Smooth muscle cell (in vitro differentiated cells): ENCODE measurements around the gene RIC8B. TPM values are rescaled to one million over a fixed set of nuclear protein-coding genes. Genes with fewer than 3 reads are reported as not detected.

ENCODE experiments used
- DNase-seq: peaks from one replicate; lab custom pipeline; 2025; ENCODE audit not compliant: unreplicated experiment; lab: John Stamatoyannopoulos, UW
- H2AFZ ChIP-seq: fragments of 200-600 bp; sonication (generic); 2 replicates; pipeline ENCODE4 v1.6.0; 2016; ENCODE audit warnings: antibody characterized with exemption, low read depth, mild to moderate bottlenecking
- H3F3A ChIP-seq: fragments of 200-600 bp; sonication (generic); 2 replicates; pipeline ENCODE4 v1.6.0; 2017; ENCODE audit warnings: antibody characterized with exemption, low read depth
- H3K27ac ChIP-seq: fragments of 200-600 bp; sonication (generic); 2 replicates; pipeline ENCODE4 v1.5.1; 2016; ENCODE audit warnings: low read depth, mild to moderate bottlenecking
- H3K27me3 ChIP-seq: fragments of 200-600 bp; sonication (generic); 2 replicates; pipeline ENCODE4 v1.6.1; 2016; ENCODE audit warnings: low read depth, mild to moderate bottlenecking
- H3K36me3 ChIP-seq: fragments of 200-600 bp; sonication (generic); 2 replicates; pipeline ENCODE4 v1.5.1; 2016; ENCODE audit warnings: low read depth
- H3K4me1 ChIP-seq: fragments of 200-600 bp; sonication (generic); 2 replicates; pipeline ENCODE4 v1.5.1; 2016; ENCODE audit warnings: low read depth
- H3K4me2 ChIP-seq: fragments of 200-600 bp; sonication (generic); 2 replicates; pipeline ENCODE4 v1.6.0; 2016; ENCODE audit warnings: mild to moderate bottlenecking
- H3K4me3 ChIP-seq: fragments of 200-600 bp; sonication (generic); 2 replicates; pipeline ENCODE4 v1.5.1; 2016; ENCODE audit warnings: mild to moderate bottlenecking
- H3K79me2 ChIP-seq: fragments of 200-600 bp; sonication (generic); 2 replicates; pipeline ENCODE4 v1.6.0; 2016; ENCODE audit warnings: low read depth, mild to moderate bottlenecking
- H3K9ac ChIP-seq: fragments of 200-600 bp; sonication (generic); 2 replicates; pipeline ENCODE4 v1.6.0; 2016; ENCODE audit warnings: low read depth
- H3K9me3 ChIP-seq: fragments of 200-600 bp; sonication (generic); replicated peaks from 2 replicates; pipeline ENCODE4 v1.5.1; 2016; ENCODE audit warnings: low read depth
- H4K20me1 ChIP-seq: fragments of 200-600 bp; sonication (generic); 2 replicates; pipeline ENCODE4 v1.6.0; 2016; ENCODE audit warnings: low read depth
- WGBS: methylation state at CpG from one replicate; pipeline ENCODE4 v1.1.7; 2016; ENCODE audit warnings: low lambda C conversion rate; 5-methylcytosine and 5-hydroxymethylcytosine counted together
- polyA plus RNA-seq: library from polyadenylated mRNA; unstranded; fragments of >200 nt; fragmentation: Nextera tagmentation; extraction: Ambion mirVana; gene quantifications from 2 replicates; pipeline ENCODE4 v1.2.1, GENCODE V29; 2016
- total RNA-seq: library from RNA; depleted of rRNA; stranded (reverse); fragments of >200 nt; gene quantifications from 2 replicates; pipeline ENCODE4 v1.2.3, GENCODE V29; 2014
- TF ChIP-seq, protein P1 (sequence below): fragments of 200-600 bp; sonication (generic); IDR thresholded peaks from 2 replicates; pipeline ENCODE4 v1.5.1; 2017; ENCODE audit warnings: borderline replicate concordance, mild to moderate bottlenecking, antibody characterized with exemption; ENCODE audit not compliant: insufficient read depth, poor library complexity, severe bottlenecking

RIC8B gene
- total and polyA plus RNA-seq, 2 experiments from 2014 or later = 7.3 to 11.7 TPM

DNA sequence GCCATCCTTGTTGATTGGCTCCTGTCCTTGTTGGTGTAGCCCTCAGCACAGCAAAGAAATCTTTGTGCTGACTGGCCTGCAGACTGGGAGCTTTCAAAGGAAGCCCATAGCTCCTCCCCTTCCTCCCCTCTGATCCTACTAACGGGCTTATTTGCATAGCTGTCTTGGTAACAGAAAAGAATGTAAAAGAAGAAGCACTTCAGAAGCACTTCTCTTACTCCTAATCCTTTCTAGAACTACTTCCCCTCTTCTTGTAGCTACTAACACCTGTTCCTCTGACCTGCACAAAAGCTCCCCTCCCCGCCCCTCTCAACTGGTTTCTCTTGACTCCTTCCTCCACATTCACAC, 14.3 kb upstream of the RIC8B start:
- no peak overlapping the region for H2AFZ ChIP-seq
- no peaks in the 10 kb centered on the region for H3K79me2 ChIP-seq
- H3K36me3 ChIP-seq = no peaks in the 10 kb centered on the region
- H3K9me3 ChIP-seq = no peaks in the 10 kb centered on the region
- no peak overlapping the region for H3K9ac ChIP-seq
- H3K27ac ChIP-seq = no peak overlapping the region
- H3K4me1 ChIP-seq = no peaks in the 10 kb centered on the region
- no peaks in the 10 kb centered on the region for H3K27me3 ChIP-seq
- no peaks in the 10 kb centered on the region for H4K20me1 ChIP-seq
- no peak overlapping the region for H3K4me2 ChIP-seq
- H3F3A ChIP-seq = no peaks in the 10 kb centered on the region
- DNase-seq = no peak
- no peak overlapping the region for H3K4me3 ChIP-seq
- 59% methylated on average over 2 of the region's 2 CpGs for WGBS
- TF ChIP-seq, protein P1, sequence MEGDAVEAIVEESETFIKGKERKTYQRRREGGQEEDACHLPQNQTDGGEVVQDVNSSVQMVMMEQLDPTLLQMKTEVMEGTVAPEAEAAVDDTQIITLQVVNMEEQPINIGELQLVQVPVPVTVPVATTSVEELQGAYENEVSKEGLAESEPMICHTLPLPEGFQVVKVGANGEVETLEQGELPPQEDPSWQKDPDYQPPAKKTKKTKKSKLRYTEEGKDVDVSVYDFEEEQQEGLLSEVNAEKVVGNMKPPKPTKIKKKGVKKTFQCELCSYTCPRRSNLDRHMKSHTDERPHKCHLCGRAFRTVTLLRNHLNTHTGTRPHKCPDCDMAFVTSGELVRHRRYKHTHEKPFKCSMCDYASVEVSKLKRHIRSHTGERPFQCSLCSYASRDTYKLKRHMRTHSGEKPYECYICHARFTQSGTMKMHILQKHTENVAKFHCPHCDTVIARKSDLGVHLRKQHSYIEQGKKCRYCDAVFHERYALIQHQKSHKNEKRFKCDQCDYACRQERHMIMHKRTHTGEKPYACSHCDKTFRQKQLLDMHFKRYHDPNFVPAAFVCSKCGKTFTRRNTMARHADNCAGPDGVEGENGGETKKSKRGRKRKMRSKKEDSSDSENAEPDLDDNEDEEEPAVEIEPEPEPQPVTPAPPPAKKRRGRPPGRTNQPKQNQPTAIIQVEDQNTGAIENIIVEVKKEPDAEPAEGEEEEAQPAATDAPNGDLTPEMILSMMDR = no peak

DNA sequence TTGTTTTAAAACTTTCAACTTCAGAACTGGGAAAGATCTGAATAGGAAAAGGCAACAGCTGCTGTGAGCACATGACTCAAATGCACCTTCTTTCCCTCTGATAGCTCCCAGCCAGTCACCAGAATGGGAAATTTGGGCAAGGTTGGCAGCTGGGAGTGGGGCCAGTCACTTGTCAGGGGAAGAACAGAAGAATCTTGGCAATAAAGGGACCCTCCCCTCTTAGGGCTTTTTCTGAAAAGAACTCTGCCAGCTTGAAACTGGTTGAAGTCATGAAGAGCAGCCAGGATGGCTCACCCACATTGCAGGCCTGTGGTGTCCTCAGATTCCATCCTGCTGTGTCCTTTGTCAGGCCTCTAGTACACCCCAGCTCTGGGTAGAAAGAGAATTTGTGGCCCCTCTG, 10.3 kb upstream of the RIC8B start:
- H3K36me3 ChIP-seq = no peaks in the 10 kb centered on the region
- no peaks in the 10 kb centered on the region for H3K27me3 ChIP-seq
- no peaks in the 10 kb centered on the region for H4K20me1 ChIP-seq
- H3K27ac ChIP-seq = no peak overlapping the region
- no peak overlapping the region for H3K9ac ChIP-seq
- no peaks in the 10 kb centered on the region for H3F3A ChIP-seq
- no peak overlapping the region for H3K4me3 ChIP-seq
- TF ChIP-seq, protein P1 = no peak
- no peak overlapping the region for H2AFZ ChIP-seq
- DNase-seq = no peak
- H3K4me2 ChIP-seq = no peak overlapping the region
- no peaks in the 10 kb centered on the region for H3K79me2 ChIP-seq
- H3K4me1 ChIP-seq = peaks cover 32% of the 10 kb centered on the region
- no peaks in the 10 kb centered on the region for H3K9me3 ChIP-seq

DNA sequence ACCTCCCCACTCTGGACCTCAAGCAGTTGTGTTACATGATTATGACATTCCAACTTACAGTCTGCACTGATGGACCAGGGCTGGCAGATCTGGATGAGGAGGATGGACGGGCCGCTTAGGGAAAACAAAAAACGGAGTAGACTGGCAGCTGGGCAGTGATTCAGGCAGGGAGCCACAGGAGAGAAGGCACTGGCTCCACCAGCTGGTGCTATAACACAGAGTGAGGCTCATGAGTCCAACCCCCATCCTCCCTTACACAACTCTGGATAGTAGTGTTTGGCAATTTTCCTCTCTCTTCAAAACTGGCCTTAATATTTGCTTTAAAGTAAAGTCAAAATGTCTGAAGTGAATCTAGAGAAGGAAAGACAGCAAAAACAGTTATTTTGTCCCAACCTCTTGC, 9.7 kb upstream of the RIC8B start:
- H4K20me1 ChIP-seq = no peaks in the 10 kb centered on the region
- 85% methylated on average over 3 of the region's 3 CpGs for WGBS
- no peaks in the 10 kb centered on the region for H3K9me3 ChIP-seq
- TF ChIP-seq, protein P1 = no peak
- no peak overlapping the region for H3K27ac ChIP-seq
- no peaks in the 10 kb centered on the region for H3K27me3 ChIP-seq
- H3K4me3 ChIP-seq = no peak overlapping the region
- H3K79me2 ChIP-seq = no peaks in the 10 kb centered on the region
- no peak overlapping the region for H2AFZ ChIP-seq
- H3F3A ChIP-seq = no peaks in the 10 kb centered on the region
- no peaks in the 10 kb centered on the region for H3K36me3 ChIP-seq
- no peak overlapping the region for H3K9ac ChIP-seq
- no peak for DNase-seq
- H3K4me1 ChIP-seq = peaks cover 37% of the 10 kb centered on the region
- no peak overlapping the region for H3K4me2 ChIP-seq

DNA sequence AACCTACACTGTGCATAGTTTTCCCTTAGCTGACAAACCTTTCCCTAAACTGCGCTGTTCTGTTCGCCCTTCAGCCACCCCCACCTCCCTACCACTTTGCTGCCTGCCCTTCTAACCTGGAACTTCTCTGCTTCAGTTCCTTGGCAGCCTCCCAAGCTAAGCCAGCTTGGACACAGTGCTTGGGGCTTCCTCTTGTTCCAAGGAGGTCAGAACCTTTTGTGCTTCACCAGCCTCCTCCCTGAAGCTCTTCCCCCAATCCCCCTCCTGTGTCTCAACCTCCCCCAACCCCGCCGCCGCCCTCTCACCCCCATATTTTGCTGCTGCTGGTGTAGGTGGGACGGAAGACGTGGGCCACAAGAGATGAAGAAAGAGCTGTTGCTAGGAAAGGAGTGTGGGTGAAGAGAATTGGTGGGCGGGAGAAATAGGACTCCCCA, 8.1 kb upstream of the RIC8B start:
- Histone ChIP-seq H4K20me1 (no peaks in the 10 kb centered on the region), H3K27me3 (no peaks in the 10 kb centered on the region), H3K9ac (no peak overlapping the region), H3K4me3 (no peak overlapping the region), H3K36me3 (no peaks in the 10 kb centered on the region), H3K9me3 (no peaks in the 10 kb centered on the region), H3K4me1 (peaks cover 39% of the 10 kb centered on the region), H3K79me2 (no peaks in the 10 kb centered on the region), H3K4me2 (no peak overlapping the region), H3K27ac (no peak overlapping the region), H3F3A (no peaks in the 10 kb centered on the region), H2AFZ (no peak overlapping the region)
- WGBS = 79% methylated on average over 8 of the region's 8 CpGs
- DNase-seq = no peak
- TF ChIP-seq, protein P1 = no peak
